ENCODE results near the gene NGRN.
"Not testable (repeated sequence)": the region's sequence is repeated elsewhere in the genome, so short reads cannot be mapped to it uniquely, and the experiment has no call there.

Gene NGRN

DNA sequence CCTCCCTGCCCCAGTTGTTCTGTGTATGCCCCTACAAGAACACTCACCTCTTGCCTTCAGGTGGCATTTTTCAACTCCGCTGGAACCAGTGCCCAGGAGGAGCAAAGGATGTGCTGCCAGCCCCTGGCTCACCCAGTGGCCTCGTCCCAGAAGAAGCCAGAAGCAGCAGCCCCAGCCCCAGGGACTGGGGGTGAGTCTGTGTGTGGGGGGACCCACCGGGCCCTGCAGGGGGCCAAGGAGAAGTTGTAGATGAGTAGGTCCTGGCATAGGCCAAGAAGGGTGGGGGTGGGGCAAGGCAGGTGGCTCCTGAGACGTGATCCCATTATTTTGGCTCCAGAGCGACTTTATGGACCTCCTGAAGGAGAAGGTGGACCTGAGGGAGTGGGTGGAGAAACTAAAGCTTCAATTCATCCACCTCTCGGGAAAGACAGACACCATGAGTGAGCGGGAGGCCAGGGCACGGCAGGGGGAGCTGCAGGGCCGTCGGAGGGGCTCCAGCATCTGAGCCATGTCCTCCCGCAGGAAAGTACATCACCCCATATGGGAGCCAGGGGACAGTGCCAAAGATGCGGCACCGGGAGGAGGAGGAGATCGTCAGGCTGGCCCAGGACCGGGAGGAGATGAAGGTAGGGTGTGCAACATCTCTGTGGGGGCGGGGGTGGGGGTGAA, 29.3 kb downstream of the NGRN start:
- no peaks in the 10 kb centered on the region for H3F3A ChIP-seq (ENCODE audit: insufficient read depth, low read length)
- H3K4me3 ChIP-seq (ENCODE audit: low read depth, low read length, poor library complexity, severe bottlenecking), result no peak overlapping the region
- H3K9me2 ChIP-seq (ENCODE audit: low read depth, low read length), result no peaks in the 10 kb centered on the region
- H3K27me3 ChIP-seq (ENCODE audit: insufficient read depth, low read length), result no peaks in the 10 kb centered on the region
- H3K27ac ChIP-seq (ENCODE audit: low read depth, low read length, poor library complexity, severe bottlenecking), result no peak overlapping the region
- H3K4me1 ChIP-seq (ENCODE audit: insufficient read depth, low read length, severe bottlenecking), result peaks cover 10% of the 10 kb centered on the region
- no peaks in the 10 kb centered on the region for H4K20me1 ChIP-seq (ENCODE audit: insufficient read depth, low read length)
- no peaks in the 10 kb centered on the region for H3K9me3 ChIP-seq (ENCODE audit: low read length)
- H3K9ac ChIP-seq (ENCODE audit: low read length), result no peak overlapping the region
- H3K79me2 ChIP-seq (ENCODE audit: insufficient read depth, low read length), result no peaks in the 10 kb centered on the region
- no peaks in the 10 kb centered on the region for H3K36me3 ChIP-seq (ENCODE audit: insufficient read depth, low read length)
- TF ChIP-seq, protein P1, sequence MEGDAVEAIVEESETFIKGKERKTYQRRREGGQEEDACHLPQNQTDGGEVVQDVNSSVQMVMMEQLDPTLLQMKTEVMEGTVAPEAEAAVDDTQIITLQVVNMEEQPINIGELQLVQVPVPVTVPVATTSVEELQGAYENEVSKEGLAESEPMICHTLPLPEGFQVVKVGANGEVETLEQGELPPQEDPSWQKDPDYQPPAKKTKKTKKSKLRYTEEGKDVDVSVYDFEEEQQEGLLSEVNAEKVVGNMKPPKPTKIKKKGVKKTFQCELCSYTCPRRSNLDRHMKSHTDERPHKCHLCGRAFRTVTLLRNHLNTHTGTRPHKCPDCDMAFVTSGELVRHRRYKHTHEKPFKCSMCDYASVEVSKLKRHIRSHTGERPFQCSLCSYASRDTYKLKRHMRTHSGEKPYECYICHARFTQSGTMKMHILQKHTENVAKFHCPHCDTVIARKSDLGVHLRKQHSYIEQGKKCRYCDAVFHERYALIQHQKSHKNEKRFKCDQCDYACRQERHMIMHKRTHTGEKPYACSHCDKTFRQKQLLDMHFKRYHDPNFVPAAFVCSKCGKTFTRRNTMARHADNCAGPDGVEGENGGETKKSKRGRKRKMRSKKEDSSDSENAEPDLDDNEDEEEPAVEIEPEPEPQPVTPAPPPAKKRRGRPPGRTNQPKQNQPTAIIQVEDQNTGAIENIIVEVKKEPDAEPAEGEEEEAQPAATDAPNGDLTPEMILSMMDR (IDR thresholded peaks at IDR 0.05; ENCODE audit: low read length), result peak; percentile 41
- TF ChIP-seq EZH2 (IDR thresholded peaks at IDR 0.05; ENCODE audit: borderline replicate concordance, low read length), result no peak
- H2AFZ ChIP-seq (ENCODE audit: low read length), result no peak overlapping the region
- no peak overlapping the region for H3K4me2 ChIP-seq (ENCODE audit: low read length)

DNA sequence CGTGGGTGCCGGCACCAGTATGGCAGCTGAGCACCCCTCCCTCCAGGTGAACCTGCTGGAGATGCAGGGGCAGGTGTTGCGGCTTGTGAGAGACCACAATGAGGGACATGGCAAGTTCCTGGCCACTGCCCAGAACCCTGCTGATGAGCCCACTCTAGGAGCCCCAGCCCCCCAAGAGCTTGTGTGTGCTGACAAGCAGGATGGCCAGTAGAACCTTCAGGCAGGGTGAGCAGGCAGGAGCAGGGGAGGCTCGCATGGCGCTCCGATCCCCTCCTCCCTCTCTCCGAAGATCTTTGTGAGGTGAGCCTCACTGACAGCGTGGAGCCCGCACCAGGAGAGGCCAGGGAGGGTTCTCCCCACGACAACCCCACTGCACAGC, 29.8 kb downstream of the NGRN start:
- H2AFZ ChIP-seq (ENCODE audit: low read length), result no peak overlapping the region
- no peaks in the 10 kb centered on the region for H3K9me2 ChIP-seq (ENCODE audit: low read depth, low read length)
- no peak overlapping the region for H3K4me3 ChIP-seq (ENCODE audit: low read depth, low read length, poor library complexity, severe bottlenecking)
- H3K4me2 ChIP-seq (ENCODE audit: low read length), result no peak overlapping the region
- no peaks in the 10 kb centered on the region for H3K9me3 ChIP-seq (ENCODE audit: low read length)
- no peak overlapping the region for H3K27ac ChIP-seq (ENCODE audit: low read depth, low read length, poor library complexity, severe bottlenecking)
- no peak for TF ChIP-seq EZH2 (IDR thresholded peaks at IDR 0.05; ENCODE audit: borderline replicate concordance, low read length)
- TF ChIP-seq, protein P1 (IDR thresholded peaks at IDR 0.05; ENCODE audit: low read length), result no peak
- no peak overlapping the region for H3K9ac ChIP-seq (ENCODE audit: low read length)
- peaks cover 10% of the 10 kb centered on the region for H3K4me1 ChIP-seq (ENCODE audit: insufficient read depth, low read length, severe bottlenecking)
- no peaks in the 10 kb centered on the region for H3F3A ChIP-seq (ENCODE audit: insufficient read depth, low read length)
- no peaks in the 10 kb centered on the region for H3K79me2 ChIP-seq (ENCODE audit: insufficient read depth, low read length)
- H3K27me3 ChIP-seq (ENCODE audit: insufficient read depth, low read length), result no peaks in the 10 kb centered on the region
- no peaks in the 10 kb centered on the region for H4K20me1 ChIP-seq (ENCODE audit: insufficient read depth, low read length)
- H3K36me3 ChIP-seq (ENCODE audit: insufficient read depth, low read length), result no peaks in the 10 kb centered on the region

DNA sequence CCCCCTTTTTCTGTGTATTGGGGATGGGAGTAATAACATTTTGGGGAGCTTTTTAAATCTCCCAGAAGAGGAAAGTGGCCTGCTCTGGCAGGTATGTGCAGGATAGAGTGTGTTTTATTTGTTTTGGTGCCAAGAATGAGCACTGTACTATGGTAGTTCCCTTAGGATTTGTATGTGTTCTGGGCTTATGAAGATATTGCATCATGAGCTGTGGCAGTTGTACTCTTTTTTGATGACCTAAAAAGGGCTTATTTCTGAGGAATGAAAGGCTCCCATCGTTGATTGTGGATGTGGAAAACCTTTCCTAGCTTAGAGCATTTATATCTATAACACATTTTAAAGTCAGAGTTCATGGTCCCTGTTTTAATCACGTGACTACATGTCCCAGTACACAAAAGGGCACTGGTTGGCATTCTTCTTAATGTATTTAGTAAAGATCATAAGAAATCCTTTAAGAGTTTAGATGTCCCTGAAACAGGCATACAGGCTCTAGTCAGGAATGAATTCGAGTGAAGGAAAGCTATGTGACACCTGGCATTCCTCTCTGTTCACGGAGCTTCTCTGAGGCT, 30.9 kb downstream of the NGRN start:
- not testable (repeated sequence) for H3K9ac ChIP-seq (ENCODE audit: low read length); H4K20me1 ChIP-seq (ENCODE audit: insufficient read depth, low read length); H3K4me2 ChIP-seq (ENCODE audit: low read length); H3F3A ChIP-seq (ENCODE audit: insufficient read depth, low read length); H3K9me3 ChIP-seq (ENCODE audit: low read length); H3K79me2 ChIP-seq (ENCODE audit: insufficient read depth, low read length); H3K4me3 ChIP-seq (ENCODE audit: low read depth, low read length, poor library complexity, severe bottlenecking); H3K9me2 ChIP-seq (ENCODE audit: low read depth, low read length); H2AFZ ChIP-seq (ENCODE audit: low read length); H3K27ac ChIP-seq (ENCODE audit: low read depth, low read length, poor library complexity, severe bottlenecking); H3K27me3 ChIP-seq (ENCODE audit: insufficient read depth, low read length); H3K36me3 ChIP-seq (ENCODE audit: insufficient read depth, low read length)
- peaks cover 16% of the 10 kb centered on the region for H3K4me1 ChIP-seq (ENCODE audit: insufficient read depth, low read length, severe bottlenecking)

DNA sequence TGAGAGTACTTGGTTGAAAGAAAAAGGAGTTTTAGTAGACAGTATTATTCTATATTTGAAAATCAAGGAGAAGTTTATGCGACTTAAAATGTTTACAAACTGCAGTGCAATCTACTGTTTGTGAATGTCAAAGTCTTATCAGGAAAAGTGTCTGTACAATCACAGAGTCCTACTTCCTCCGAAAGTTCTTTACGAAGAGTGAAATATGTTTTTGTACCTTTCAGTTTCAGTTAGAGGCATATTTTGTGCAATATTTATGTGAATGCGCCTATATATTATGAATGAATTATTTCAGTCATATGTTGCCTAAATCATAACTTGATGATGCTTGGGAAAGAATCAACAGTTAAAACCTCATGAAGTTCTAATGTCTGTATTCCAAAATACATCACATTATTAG, 31.5 kb downstream of the NGRN start:
- no peak overlapping the region for H3K4me2 ChIP-seq (ENCODE audit: low read length)
- no peak for TF ChIP-seq EZH2 (IDR thresholded peaks at IDR 0.05; ENCODE audit: borderline replicate concordance, low read length)
- H2AFZ ChIP-seq (ENCODE audit: low read length), result no peak overlapping the region
- H3K27ac ChIP-seq (ENCODE audit: low read depth, low read length, poor library complexity, severe bottlenecking), result no peak overlapping the region
- no peak overlapping the region for H3K4me3 ChIP-seq (ENCODE audit: low read depth, low read length, poor library complexity, severe bottlenecking)
- peaks cover 11% of the 10 kb centered on the region for H3K4me1 ChIP-seq (ENCODE audit: insufficient read depth, low read length, severe bottlenecking)
- no peaks in the 10 kb centered on the region for H3F3A ChIP-seq (ENCODE audit: insufficient read depth, low read length)
- H3K9me3 ChIP-seq (ENCODE audit: low read length), result no peaks in the 10 kb centered on the region
- no peaks in the 10 kb centered on the region for H4K20me1 ChIP-seq (ENCODE audit: insufficient read depth, low read length)
- H3K79me2 ChIP-seq (ENCODE audit: insufficient read depth, low read length), result no peaks in the 10 kb centered on the region
- H3K9ac ChIP-seq (ENCODE audit: low read length), result no peak overlapping the region
- no peaks in the 10 kb centered on the region for H3K36me3 ChIP-seq (ENCODE audit: insufficient read depth, low read length)
- H3K9me2 ChIP-seq (ENCODE audit: low read depth, low read length), result no peaks in the 10 kb centered on the region
- H3K27me3 ChIP-seq (ENCODE audit: insufficient read depth, low read length), result no peaks in the 10 kb centered on the region

Data from OCI-LY1 (cell line).